IPS-NIHi7 (cell line): ENCODE results near the gene ARHGAP24.

Experiments used
- DNase-seq: peaks from one replicate; pipeline ENCODE4 v3.0.0; 2012; ENCODE audit warnings: mixed read lengths; ENCODE audit errors: extremely low spot score

ARHGAP24 gene

GRCh38 chr4:85697854-85698253 is 222.9 kb downstream of the ARHGAP24 start:
- no peak for DNase-seq

DNA sequence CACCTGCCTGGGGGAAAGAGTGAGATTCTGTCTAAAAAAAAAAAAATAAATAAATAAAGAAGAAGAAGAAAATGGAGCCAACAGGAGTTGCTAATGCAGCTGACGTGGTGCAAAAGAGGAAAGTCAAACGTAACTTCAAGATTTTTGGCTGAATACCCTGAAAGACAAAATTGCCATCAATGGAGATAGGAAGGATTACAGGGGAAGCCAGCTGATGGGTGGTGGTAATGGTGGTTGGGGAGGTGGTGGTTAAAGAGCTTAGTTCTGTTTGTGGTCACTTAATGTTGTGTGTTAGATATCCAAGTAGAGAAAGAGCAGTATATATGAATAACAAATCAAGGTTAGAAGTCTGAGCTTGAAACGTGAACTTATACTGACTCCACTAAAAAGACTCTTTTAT is 225.4 kb downstream of the ARHGAP24 start:
- DNase-seq, result no peak

- no peak for DNase-seq
These were observed 226.9 kb downstream of the ARHGAP24 start for GRCh38 chr4:85701861-85702321.

DNA sequence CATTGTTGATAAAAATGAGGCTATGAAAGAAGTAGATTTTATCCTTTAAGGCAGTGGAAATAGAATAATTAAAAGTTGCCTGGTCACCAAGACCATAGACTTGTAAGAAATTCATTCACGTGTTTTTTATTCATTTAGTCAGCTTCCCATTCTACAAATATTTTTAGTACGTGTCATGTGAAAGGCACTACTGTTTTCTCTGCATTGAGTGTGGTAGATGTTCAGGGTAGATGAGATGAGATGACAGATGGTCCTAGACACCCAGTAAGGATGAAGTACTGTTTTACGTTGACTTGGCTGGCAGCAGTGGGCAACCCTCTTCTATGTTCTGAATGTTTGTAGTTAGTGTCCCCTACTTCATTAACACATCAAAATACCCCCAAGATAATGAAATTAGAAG is 228.1 kb downstream of the ARHGAP24 start:
- no peak for DNase-seq

GRCh38 chr4:85707611-85708010 is 232.7 kb downstream of the ARHGAP24 start:
- no peak for DNase-seq

- peak; percentile 20 for DNase-seq
These were observed 233.5 kb downstream of the ARHGAP24 start for GRCh38 chr4:85708468-85708867.

DNA sequence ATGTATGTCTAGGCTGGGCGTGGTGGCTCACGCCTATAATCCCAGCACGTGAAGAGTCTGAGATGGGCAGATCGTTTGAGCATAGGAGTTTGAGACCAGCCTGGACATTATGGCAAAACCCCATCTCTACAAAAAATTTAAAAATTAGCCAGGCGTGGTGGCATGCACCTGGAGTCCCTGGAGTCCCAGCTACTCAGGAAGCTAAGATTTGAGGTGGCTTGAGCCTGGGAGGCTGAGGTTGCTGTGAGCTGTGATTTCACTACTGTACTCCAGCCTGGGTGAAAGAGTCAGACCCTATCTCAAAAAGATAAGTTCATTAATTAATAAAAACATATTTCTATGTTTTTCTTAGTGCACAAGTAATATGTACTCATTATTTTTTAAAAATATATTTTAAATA is 238.1 kb downstream of the ARHGAP24 start:
- DNase-seq, result no peak

GRCh38 chr4:85715991-85716737 is 241.2 kb downstream of the ARHGAP24 start:
- DNase-seq, result no peak

- no peak for DNase-seq
These were observed 242.4 kb downstream of the ARHGAP24 start for GRCh38 chr4:85717351-85717750.

DNA sequence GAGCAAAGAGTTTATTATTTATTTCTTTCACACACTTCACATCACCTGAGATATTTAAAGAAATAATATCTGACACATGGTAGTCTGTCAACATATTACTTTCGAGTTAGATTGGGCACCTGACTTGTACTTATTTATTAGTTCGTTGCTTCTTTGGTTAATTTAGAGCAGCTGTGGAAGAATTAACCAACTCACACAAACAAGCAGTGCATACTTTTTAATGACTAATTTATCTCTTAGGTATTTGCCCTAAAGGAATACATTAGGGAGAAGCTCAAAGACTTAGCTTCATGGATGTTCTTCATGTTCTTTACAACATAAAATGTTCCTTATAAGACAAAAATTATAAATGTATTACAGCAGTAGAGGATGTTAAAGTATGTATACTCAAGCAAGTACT is 242.9 kb downstream of the ARHGAP24 start:
- no peak for DNase-seq

- no peak for DNase-seq
These were observed 245.8 kb downstream of the ARHGAP24 start for GRCh38 chr4:85720735-85721134.

- DNase-seq, result no peak
These were observed 247.5 kb downstream of the ARHGAP24 start for GRCh38 chr4:85722401-85722800.

GRCh38 chr4:85722807-85723206 is 247.9 kb downstream of the ARHGAP24 start:
- no peak for DNase-seq

GRCh38 chr4:85724791-85725563 is 250.0 kb downstream of the ARHGAP24 start:
- no peak for DNase-seq

- DNase-seq, result no peak
These were observed 250.8 kb downstream of the ARHGAP24 start for GRCh38 chr4:85725721-85726170.

DNA sequence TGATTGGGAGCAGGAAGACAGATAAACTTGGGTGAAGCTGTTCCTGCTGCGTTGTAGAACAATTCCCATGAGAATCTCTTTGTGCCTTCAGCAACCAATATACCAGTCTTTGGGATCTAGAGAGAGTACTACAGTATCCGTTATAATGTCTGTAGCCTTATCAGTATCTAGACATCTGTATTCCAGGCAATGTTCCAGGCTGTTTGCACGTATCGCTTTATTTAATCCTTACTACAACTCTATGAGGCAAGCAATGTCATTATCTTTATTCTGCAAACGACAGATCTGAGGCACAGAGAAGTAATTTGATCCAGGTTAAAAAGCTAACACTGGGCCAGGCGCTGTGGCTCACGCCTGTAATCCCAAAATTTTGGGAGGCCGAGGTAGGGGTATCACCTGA is 251.6 kb downstream of the ARHGAP24 start:
- no peak for DNase-seq

GRCh38 chr4:85728464-85728863 is 253.5 kb downstream of the ARHGAP24 start:
- DNase-seq, result no peak

GRCh38 chr4:85732124-85732523 is 257.2 kb downstream of the ARHGAP24 start:
- no peak for DNase-seq

DNA sequence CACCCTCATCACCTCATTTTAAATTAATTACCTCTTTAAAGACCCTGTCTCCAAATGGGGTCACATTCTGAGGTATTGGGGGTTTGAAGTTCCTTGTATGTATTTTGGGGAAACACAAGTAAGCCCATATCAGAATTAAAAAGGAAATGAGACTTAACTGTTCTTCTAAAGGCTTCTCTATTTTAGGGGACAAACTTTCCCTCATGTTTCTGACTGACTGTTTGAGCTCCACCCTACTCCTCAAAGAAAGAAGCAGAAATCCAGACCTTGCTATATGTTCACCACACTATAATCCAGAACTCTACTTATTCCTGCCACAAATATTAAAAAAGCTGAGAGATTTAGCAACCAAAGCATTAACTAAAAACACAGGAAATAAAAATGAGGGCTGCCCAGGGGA is 258.8 kb downstream of the ARHGAP24 start:
- no peak for DNase-seq

- no peak for DNase-seq
These were observed 259.5 kb downstream of the ARHGAP24 start for GRCh38 chr4:85734424-85734831.

- DNase-seq, result no peak
These were observed 261.6 kb downstream of the ARHGAP24 start for GRCh38 chr4:85736571-85736970.

DNA sequence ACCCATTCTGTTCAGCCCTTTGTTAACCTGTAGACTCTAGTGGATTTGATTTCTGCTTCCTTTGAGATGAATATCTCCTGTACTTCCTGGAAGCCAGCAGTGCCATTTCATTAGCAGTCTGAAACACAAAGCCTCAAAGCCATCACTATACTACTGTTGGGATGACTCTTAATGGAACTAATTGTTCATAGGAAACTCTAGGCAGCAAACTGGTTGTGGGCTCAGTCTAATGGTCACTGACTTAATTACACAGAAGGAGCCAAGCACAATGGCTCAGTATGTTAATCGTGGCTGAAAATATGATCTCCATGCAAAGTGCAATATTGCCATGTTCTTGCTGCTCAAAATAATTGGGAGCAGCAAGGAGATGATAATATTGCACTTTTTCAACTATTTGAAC is 262.3 kb downstream of the ARHGAP24 start:
- no peak for DNase-seq

- no peak for DNase-seq
These were observed 263.8 kb downstream of the ARHGAP24 start for GRCh38 chr4:85738721-85739120.
